Stimulated activated naive CD8-positive, alpha-beta T cell treated with anti-CD3 and anti-CD28 coated beads, Interleukin-15, Interleukin-2, amounts not matched to agents 100 U/mL and 50 U/mL, for 24 hours (primary cell): ENCODE data around the gene CCNG1.
"Not testable (repeated sequence)": the region's sequence is repeated elsewhere in the genome, so short reads cannot be mapped to it uniquely, and the experiment has no call there.

Experiments
- ATAC-seq: fragments of 150-1000 bp; cut with Tn5 transposase; one replicate; pipeline ENCODE4 v1.10.0; 2021
- DNase-seq: peaks from one replicate; pipeline ENCODE4 v3.0.0; 2021

CCNG1 gene

GRCh38 chr5:163437309-163438182 lies at the start of gene CCNG1:
Gene CCNG1 (plus strand): TSS chr5:163437595. CDS start chr5:163439257, 1,662 bp downstream.
- peak; percentile 87 for DNase-seq
- peak; percentile 98 for ATAC-seq

- DNase-seq: no peak
- ATAC-seq: no peak
Measured at GRCh38 chr5:163395792-163396191, 41.6 kb upstream of the CCNG1 start.

- not testable (repeated sequence) for DNase-seq, ATAC-seq
Measured at GRCh38 chr5:163396818-163397340, 40.5 kb upstream of the CCNG1 start.

- ATAC-seq: no peak
- no peak for DNase-seq
Measured at GRCh38 chr5:163397354-163397753, 40.0 kb upstream of the CCNG1 start.

- ATAC-seq: no peak
- DNase-seq: no peak
Measured at GRCh38 chr5:163399923-163400322, 37.5 kb upstream of the CCNG1 start.

- DNase-seq (no peak), ATAC-seq (no peak)
Measured at GRCh38 chr5:163401271-163401670, 36.1 kb upstream of the CCNG1 start.

GRCh38 chr5:163402007-163402406 lies 35.4 kb upstream of the CCNG1 start:
- DNase-seq (no peak), ATAC-seq (no peak)

- ATAC-seq (no peak), DNase-seq (no peak)
Measured at GRCh38 chr5:163404364-163405173, 32.8 kb upstream of the CCNG1 start.

GRCh38 chr5:163407034-163407655 lies 30.2 kb upstream of the CCNG1 start:
- peak; percentile 31 for ATAC-seq
- DNase-seq: no peak

GRCh38 chr5:163408311-163408923 lies 29.0 kb upstream of the CCNG1 start:
- DNase-seq (peak; percentile 60), ATAC-seq (peak; percentile 77)

- DNase-seq: no peak
- ATAC-seq: no peak
Measured at GRCh38 chr5:163409384-163409783, 28.0 kb upstream of the CCNG1 start.

GRCh38 chr5:163410505-163410904 lies 26.9 kb upstream of the CCNG1 start:
- DNase-seq (no peak), ATAC-seq (no peak)

- not testable (repeated sequence) for ATAC-seq, DNase-seq
Measured at GRCh38 chr5:163415673-163416072, 21.7 kb upstream of the CCNG1 start.

GRCh38 chr5:163424836-163425235 lies 12.6 kb upstream of the CCNG1 start:
- ATAC-seq: no peak

GRCh38 chr5:163426128-163426527 lies 11.3 kb upstream of the CCNG1 start:
- DNase-seq, ATAC-seq: not testable (repeated sequence)

More at GRCh38 chr5:163424836-163425235, 12.6 kb upstream of the CCNG1 start:
- DNase-seq: no peak

GRCh38 chr5:163432544-163432943 lies 4.9 kb upstream of the CCNG1 start:
- DNase-seq (no peak), ATAC-seq (no peak)

- DNase-seq: no peak
- no peak for ATAC-seq
Measured at GRCh38 chr5:163433271-163433670, 4.1 kb upstream of the CCNG1 start.

GRCh38 chr5:163434401-163434866 lies 3.0 kb upstream of the CCNG1 start:
- DNase-seq (no peak), ATAC-seq (no peak)

GRCh38 chr5:163436515-163436914 lies 880 bp upstream of the CCNG1 start:
- no peak for ATAC-seq
- no peak for DNase-seq

- DNase-seq (no peak), ATAC-seq (no peak)
Measured at GRCh38 chr5:163437011-163437308, 435 bp upstream of the CCNG1 start.

- no peak for ATAC-seq
- DNase-seq: no peak
Measured at GRCh38 chr5:163439092-163439425, 1.7 kb downstream of the CCNG1 start.

- DNase-seq (no peak), ATAC-seq (no peak)
Measured at GRCh38 chr5:163440954-163441353, 3.6 kb downstream of the CCNG1 start.
